ENCODE measurements around the gene RBM17.
A peak's percentile ranks its signal among the peaks of the same experiment; 100 is the strongest.
"Not testable (repeated sequence)": the region's sequence is repeated elsewhere in the genome, so short reads cannot be mapped to it uniquely, and the experiment has no call there.

RBM17 gene

GRCh38 chr10:6088721-6089333, at the start of gene RBM17:
Gene RBM17 (plus strand): TSS chr10:6089034. CDS start chr10:6097066, 8,032 bp downstream.
- TF ChIP-seq CTCF (conservative IDR thresholded peaks at IDR 0.05; ENCODE audit: low read depth): peak; percentile 100
- ChIA-PET CTCF (interaction anchor here (0.6 to 1.6 kb wide), 2 partner anchors 313 to 432 kb away, joined by 3 to 8 read pairs; no protein-coding TSS in a partner anchor), POLR2A (ENCODE audit: low non-redundant PET) (no interaction called here)
- peak; percentile 84 for DNase-seq (ENCODE audit: low spot score)
- peak within 1 kb of the TSS; percentile 75 for H3K27ac ChIP-seq

- H3K27ac ChIP-seq: no peak overlapping the region
- no peak for TF ChIP-seq CTCF (conservative IDR thresholded peaks at IDR 0.05; ENCODE audit: low read depth)
- no peak for DNase-seq (ENCODE audit: low spot score)
- POLR2A ChIA-PET (ENCODE audit: low non-redundant PET): no interaction called here
- CTCF ChIA-PET: no interaction called here
Measured at GRCh38 chr10:6039711-6040110, 49.1 kb upstream of the RBM17 start.

- no peak overlapping the region for H3K27ac ChIP-seq
- TF ChIP-seq CTCF (conservative IDR thresholded peaks at IDR 0.05; ENCODE audit: low read depth): no peak
- CTCF ChIA-PET: no interaction called here
- DNase-seq (ENCODE audit: low spot score): no peak
- POLR2A ChIA-PET (ENCODE audit: low non-redundant PET): no interaction called here
Measured at GRCh38 chr10:6040205-6040604, 48.6 kb upstream of the RBM17 start.

GRCh38 chr10:6043377-6043776, 45.5 kb upstream of the RBM17 start:
- POLR2A ChIA-PET (ENCODE audit: low non-redundant PET); CTCF ChIA-PET; DNase-seq (ENCODE audit: low spot score); H3K27ac ChIP-seq: not testable (repeated sequence)

- DNase-seq (ENCODE audit: low spot score): no peak
- H3K27ac ChIP-seq: no peak overlapping the region
- ChIA-PET CTCF (interaction anchor here (0.6 kb wide), 1 partner anchor 201 kb away, joined by 3 read pairs; no protein-coding TSS in a partner anchor), POLR2A (ENCODE audit: low non-redundant PET) (no interaction called here)
- TF ChIP-seq CTCF (conservative IDR thresholded peaks at IDR 0.05; ENCODE audit: low read depth): no peak
Measured at GRCh38 chr10:6044060-6044459, 44.8 kb upstream of the RBM17 start.

- CTCF ChIA-PET: interaction anchor here (0.7 kb wide), 1 partner anchor 22 kb away, joined by 4 read pairs; no protein-coding TSS in a partner anchor
- DNase-seq (ENCODE audit: low spot score): no peak
- no peak overlapping the region for H3K27ac ChIP-seq
- TF ChIP-seq CTCF (conservative IDR thresholded peaks at IDR 0.05; ENCODE audit: low read depth): no peak
- POLR2A ChIA-PET (ENCODE audit: low non-redundant PET): no interaction called here
Measured at GRCh38 chr10:6044751-6045313, 44.0 kb upstream of the RBM17 start.

- ChIA-PET POLR2A (ENCODE audit: low non-redundant PET) (no interaction called here), CTCF (interaction anchor here (0.7 kb wide), 1 partner anchor 23 kb away, joined by 4 read pairs; no protein-coding TSS in a partner anchor)
- H3K27ac ChIP-seq: no peak overlapping the region
- TF ChIP-seq CTCF (conservative IDR thresholded peaks at IDR 0.05; ENCODE audit: low read depth): no peak
- DNase-seq (ENCODE audit: low spot score): no peak
Measured at GRCh38 chr10:6045314-6045848, 43.5 kb upstream of the RBM17 start.

Data from RWPE1 (cell line).